Common myeloid progenitor, CD34-positive (primary cell): ENCODE measurements around the gene CXCL3.
A peak's percentile ranks its signal among the peaks of the same experiment; 100 is the strongest.

ENCODE experiments used
- CTCF ChIA-PET: fragments of 350-600 bp; sonication (Branson Sonifier 250); formaldehyde crosslinking; loops from one replicate; lab custom pipeline; 2021; ENCODE audit warnings: antibody characterized with exemption; lab: Charles Lee
- POLR2A ChIA-PET: fragments of 350-600 bp; sonication (Branson Sonifier 250); formaldehyde crosslinking; loops from one replicate; lab custom pipeline; 2021; ENCODE audit warnings: antibody characterized with exemption; lab: Charles Lee
- DNase-seq, 3 donors: peaks; one replicate each; pipeline versions ENCODE4 v3.0.0 to v3.0.0-alpha.2; 2013
- H3K27ac ChIP-seq, 2 experiments: 1 replicate in 1 of 2; 2 replicates in 1 of 2; pipeline ENCODE4 v1.7.0; 2013; ENCODE audit warnings: inconsistent platforms in 2 of 2, low read length in 2 of 2, mild to moderate bottlenecking in 2 of 2, low read depth in 1 of 2, moderate library complexity in 1 of 2; ENCODE audit not compliant: severe bottlenecking in 2 of 2, insufficient read depth in 1 of 2, poor library complexity in 1 of 2
- H3K27me3 ChIP-seq, 5 experiments: replicated peaks in 2 of 5; 1 replicate in 3 of 5; 2 replicates in 2 of 5; pipeline versions ENCODE4 v1.6.1 to v1.7.0; 2013; ENCODE audit warnings: low read length in 4 of 5, mild to moderate bottlenecking in 2 of 5, moderate library complexity in 2 of 5, inconsistent platforms in 1 of 5; ENCODE audit not compliant: insufficient read depth in 5 of 5, control insufficient read depth in 4 of 5
- H3K36me3 ChIP-seq, 4 experiments: 1 replicate in 2 of 4; 2 replicates in 2 of 4; pipeline versions ENCODE4 v1.6.1 to v1.7.0; 2013; ENCODE audit warnings: low read length in 3 of 4, control low read depth in 1 of 4, mild to moderate bottlenecking in 1 of 4; ENCODE audit not compliant: control insufficient read depth in 4 of 4, insufficient read depth in 4 of 4
- H3K4me1 ChIP-seq, 4 experiments: 1 replicate in 3 of 4; 2 replicates in 1 of 4; pipeline versions ENCODE4 v1.6.1 to v1.7.1; 2013; ENCODE audit warnings: low read length in 3 of 4, mild to moderate bottlenecking in 3 of 4, control low read depth in 1 of 4, inconsistent platforms in 1 of 4, moderate library complexity in 1 of 4; ENCODE audit not compliant: control insufficient read depth in 4 of 4, insufficient read depth in 4 of 4; ENCODE audit errors: control extremely low read depth in 1 of 4
- H3K4me3 ChIP-seq, 7 experiments: 1 replicate in 4 of 7; 2 replicates in 3 of 7; pipeline versions ENCODE4 v1.5.1 to v1.7.0; 2013; ENCODE audit warnings: mild to moderate bottlenecking in 7 of 7, low read length in 6 of 7, moderate library complexity in 6 of 7, inconsistent platforms in 2 of 7, low read depth in 2 of 7, control low read depth in 1 of 7; ENCODE audit not compliant: insufficient read depth in 4 of 7, control insufficient read depth in 1 of 7; ENCODE audit errors: extremely low read depth in 1 of 7
- H3K9me3 ChIP-seq, 5 experiments: 1 replicate in 4 of 5; 2 replicates in 1 of 5; pipeline versions ENCODE4 v1.6.1 to v1.7.1; 2013; ENCODE audit warnings: low read length in 4 of 5, mild to moderate bottlenecking in 2 of 5, inconsistent platforms in 1 of 5, low read depth in 1 of 5, moderate library complexity in 1 of 5; ENCODE audit not compliant: control insufficient read depth in 4 of 5, insufficient read depth in 2 of 5; ENCODE audit errors: control extremely low read depth in 1 of 5
- WGBS: methylation state at CpG from one replicate; pipeline ENCODE4 v1.1.5; 2013; ENCODE audit not compliant: insufficient coverage; 5-methylcytosine and 5-hydroxymethylcytosine counted together

The CXCL3 gene

GRCh38 chr4:73988061-73988460, 50.4 kb downstream of the CXCL3 start, which contains the start of gene PPBP:
TSS of gene PPBP (minus strand) at chr4:73988190. CDS start at chr4:73988103, 87 bp downstream.
- H3K4me3 ChIP-seq: no peak within 1 kb of the TSS
- peaks cover 0 to 27% (median 12%) of the 10 kb centered on the region in 4 experiments for H3K4me1 ChIP-seq
- CTCF ChIA-PET: no interaction called here
- H3K27ac ChIP-seq: no peak within 1 kb of the TSS
- DNase-seq: peak in 2 of 3 donors; percentile 58 to 69
- WGBS: 57% methylated on average over 1 of the region's 2 CpGs
- POLR2A ChIA-PET: no interaction called here
- H3K36me3 ChIP-seq: no peaks in the 10 kb centered on the region
- H3K27me3 ChIP-seq: no peaks in the 10 kb centered on the region
- H3K9me3 ChIP-seq: no peaks in the 10 kb centered on the region
